ENCODE measurements around the gene FGFRL1. TPM values are rescaled to one million over a fixed set of nuclear protein-coding genes. Genes with fewer than 3 reads are reported as not detected.

Gene FGFRL1
- total RNA-seq, 1 donor from 2014 or later: 14.2 TPM

DNA sequence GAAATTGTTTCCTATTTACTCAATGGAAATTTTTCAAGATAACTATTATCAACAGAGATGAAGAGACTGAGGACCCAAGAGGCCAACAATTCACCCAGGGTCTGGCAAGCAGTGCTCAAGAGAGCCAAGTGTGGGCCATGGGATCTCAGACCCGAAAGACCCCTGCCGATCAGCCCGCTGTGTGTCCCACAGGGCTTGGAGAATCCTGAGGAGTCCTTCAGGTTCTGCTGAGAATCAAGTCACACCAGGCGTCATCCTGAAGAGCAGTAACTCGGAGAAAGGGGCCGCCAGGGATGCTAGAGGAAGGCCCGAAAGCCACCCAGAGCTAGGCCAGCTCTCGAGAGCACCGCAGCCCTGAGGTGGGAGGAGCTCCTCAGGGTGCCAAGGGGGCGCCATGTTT lies 48.7 kb downstream of the FGFRL1 start:
- Histone ChIP-seq H3K4me3 (ENCODE audit: low read depth, low read length) (no peak overlapping the region), H3K36me3 (ENCODE audit: control insufficient read depth, insufficient read depth, low read length) (no peaks in the 10 kb centered on the region), H3K27me3 (ENCODE audit: control insufficient read depth, insufficient read depth, low read length) (peaks cover 16% of the 10 kb centered on the region)
- DNase-seq (ENCODE audit: low read depth): no peak
- no peak for FAIRE-seq
- TF ChIP-seq, protein P1, sequence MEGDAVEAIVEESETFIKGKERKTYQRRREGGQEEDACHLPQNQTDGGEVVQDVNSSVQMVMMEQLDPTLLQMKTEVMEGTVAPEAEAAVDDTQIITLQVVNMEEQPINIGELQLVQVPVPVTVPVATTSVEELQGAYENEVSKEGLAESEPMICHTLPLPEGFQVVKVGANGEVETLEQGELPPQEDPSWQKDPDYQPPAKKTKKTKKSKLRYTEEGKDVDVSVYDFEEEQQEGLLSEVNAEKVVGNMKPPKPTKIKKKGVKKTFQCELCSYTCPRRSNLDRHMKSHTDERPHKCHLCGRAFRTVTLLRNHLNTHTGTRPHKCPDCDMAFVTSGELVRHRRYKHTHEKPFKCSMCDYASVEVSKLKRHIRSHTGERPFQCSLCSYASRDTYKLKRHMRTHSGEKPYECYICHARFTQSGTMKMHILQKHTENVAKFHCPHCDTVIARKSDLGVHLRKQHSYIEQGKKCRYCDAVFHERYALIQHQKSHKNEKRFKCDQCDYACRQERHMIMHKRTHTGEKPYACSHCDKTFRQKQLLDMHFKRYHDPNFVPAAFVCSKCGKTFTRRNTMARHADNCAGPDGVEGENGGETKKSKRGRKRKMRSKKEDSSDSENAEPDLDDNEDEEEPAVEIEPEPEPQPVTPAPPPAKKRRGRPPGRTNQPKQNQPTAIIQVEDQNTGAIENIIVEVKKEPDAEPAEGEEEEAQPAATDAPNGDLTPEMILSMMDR (IDR thresholded peaks at IDR 0.05; ENCODE audit: insufficient read depth, low read length, severe bottlenecking): no peak

DNA sequence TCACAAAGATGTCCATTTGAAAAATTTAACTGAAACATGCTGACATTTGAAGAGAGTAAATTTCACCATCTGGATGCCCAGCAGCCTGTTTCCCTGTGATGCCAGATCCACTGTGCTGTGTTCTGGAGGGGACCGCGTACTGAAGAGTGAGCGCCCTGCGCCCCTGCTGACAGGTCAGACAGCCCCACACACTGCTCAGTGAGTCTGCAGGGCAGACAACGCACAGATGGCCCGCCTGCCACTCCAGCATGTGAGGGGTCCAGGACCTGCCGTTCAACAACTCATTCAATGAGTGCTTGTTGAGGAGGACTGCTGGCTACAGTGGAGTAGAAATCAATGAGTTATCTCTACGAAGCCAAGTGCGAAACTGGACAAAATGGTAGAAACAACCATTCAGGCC lies 49.2 kb downstream of the FGFRL1 start:
- H3K36me3 ChIP-seq (ENCODE audit: control insufficient read depth, insufficient read depth, low read length): no peaks in the 10 kb centered on the region
- H3K27me3 ChIP-seq (ENCODE audit: control insufficient read depth, insufficient read depth, low read length): peaks cover 14% of the 10 kb centered on the region
- H3K4me3 ChIP-seq (ENCODE audit: low read depth, low read length): no peak overlapping the region
- FAIRE-seq (no peak), DNase-seq (ENCODE audit: low read depth) (no peak)
- TF ChIP-seq, protein P1 (IDR thresholded peaks at IDR 0.05; ENCODE audit: insufficient read depth, low read length, severe bottlenecking): no peak

DNA sequence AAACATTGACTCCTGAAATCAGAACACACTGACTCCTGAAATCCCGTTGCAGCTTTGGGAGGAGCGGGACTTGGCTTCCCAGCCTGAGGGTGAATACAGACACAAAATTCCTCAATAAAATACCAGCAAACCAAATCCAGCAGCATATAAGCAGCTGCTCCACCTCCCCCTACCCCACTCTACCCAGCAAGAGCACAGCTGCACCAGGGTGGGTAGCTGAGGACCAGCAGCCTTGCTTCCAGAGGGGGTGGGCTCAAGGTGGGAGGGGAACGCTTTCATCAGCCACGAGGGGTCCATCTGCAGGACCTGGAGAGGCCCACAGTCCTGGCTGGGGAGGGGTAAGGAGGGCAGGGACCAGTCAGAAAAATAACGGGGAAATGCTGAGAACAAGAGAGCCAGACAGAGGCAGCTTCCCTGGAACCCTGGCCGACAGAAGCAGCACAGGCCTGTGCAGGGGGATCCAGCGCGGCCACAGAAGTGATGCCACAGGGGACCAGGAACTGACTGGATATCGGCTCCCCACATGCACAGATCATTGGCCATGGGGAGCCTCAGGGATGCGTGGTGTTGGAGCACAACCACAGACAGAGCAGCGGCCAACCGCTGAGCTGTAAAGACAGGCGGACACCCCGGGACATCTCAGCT lies 49.8 kb downstream of the FGFRL1 start:
- Histone ChIP-seq H3K27me3 (ENCODE audit: control insufficient read depth, insufficient read depth, low read length) (peaks cover 12% of the 10 kb centered on the region), H3K4me3 (ENCODE audit: low read depth, low read length) (no peak overlapping the region), H3K36me3 (ENCODE audit: control insufficient read depth, insufficient read depth, low read length) (no peaks in the 10 kb centered on the region)
- FAIRE-seq (no peak), DNase-seq (ENCODE audit: low read depth) (no peak)
- TF ChIP-seq, protein P1 (IDR thresholded peaks at IDR 0.05; ENCODE audit: insufficient read depth, low read length, severe bottlenecking): no peak

DNA sequence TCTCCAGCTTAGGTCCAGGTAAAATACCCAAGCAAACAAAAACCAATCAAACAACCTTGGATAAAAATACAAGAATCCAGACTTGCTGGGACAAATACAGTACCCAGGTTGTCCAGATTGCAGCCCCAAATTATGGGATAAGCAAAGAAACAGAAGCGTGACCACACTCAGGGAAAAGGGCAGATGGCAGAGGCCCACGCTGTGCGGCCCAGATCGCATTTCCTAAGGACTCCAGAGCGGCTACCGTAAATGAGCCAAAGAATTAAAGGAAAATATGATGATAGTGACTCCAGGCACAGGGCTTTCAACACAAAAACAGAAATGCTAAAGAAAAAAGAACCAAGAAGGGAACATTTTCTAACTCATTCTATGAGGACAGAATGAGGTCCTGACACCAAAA lies 50.3 kb downstream of the FGFRL1 start:
- TF ChIP-seq, protein P1 (IDR thresholded peaks at IDR 0.05; ENCODE audit: insufficient read depth, low read length, severe bottlenecking): no peak
- Histone ChIP-seq H3K36me3 (ENCODE audit: control insufficient read depth, insufficient read depth, low read length) (no peaks in the 10 kb centered on the region), H3K27me3 (ENCODE audit: control insufficient read depth, insufficient read depth, low read length) (peaks cover 12% of the 10 kb centered on the region), H3K4me3 (ENCODE audit: low read depth, low read length) (no peak overlapping the region)
- no peak for DNase-seq (ENCODE audit: low read depth)
- FAIRE-seq: no peak

DNA sequence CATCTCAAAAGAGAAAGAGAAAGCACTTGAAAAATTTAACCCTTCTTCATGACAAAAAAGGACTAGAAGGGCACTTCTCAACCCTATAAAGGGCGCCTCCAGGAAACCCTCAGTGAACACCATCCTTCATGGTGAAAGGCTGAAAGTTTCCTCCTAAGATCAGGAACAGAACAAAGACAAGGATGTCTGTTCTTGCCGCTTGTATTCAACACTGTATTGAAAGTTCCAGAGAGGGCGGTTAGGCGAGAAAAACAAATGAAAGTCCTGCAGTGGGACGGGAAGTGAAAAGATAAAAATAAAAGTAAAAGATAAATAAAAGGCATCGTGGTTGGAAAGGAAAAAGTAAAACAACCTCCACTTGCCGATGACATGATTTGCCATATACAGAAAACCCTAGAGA lies 51.0 kb downstream of the FGFRL1 start:
- FAIRE-seq (no peak), DNase-seq (ENCODE audit: low read depth) (no peak)
- H3K27me3 ChIP-seq (ENCODE audit: control insufficient read depth, insufficient read depth, low read length): peaks cover 10% of the 10 kb centered on the region
- no peak overlapping the region for H3K4me3 ChIP-seq (ENCODE audit: low read depth, low read length)
- TF ChIP-seq, protein P1 (IDR thresholded peaks at IDR 0.05; ENCODE audit: insufficient read depth, low read length, severe bottlenecking): no peak
- H3K36me3 ChIP-seq (ENCODE audit: control insufficient read depth, insufficient read depth, low read length): no peaks in the 10 kb centered on the region

DNA sequence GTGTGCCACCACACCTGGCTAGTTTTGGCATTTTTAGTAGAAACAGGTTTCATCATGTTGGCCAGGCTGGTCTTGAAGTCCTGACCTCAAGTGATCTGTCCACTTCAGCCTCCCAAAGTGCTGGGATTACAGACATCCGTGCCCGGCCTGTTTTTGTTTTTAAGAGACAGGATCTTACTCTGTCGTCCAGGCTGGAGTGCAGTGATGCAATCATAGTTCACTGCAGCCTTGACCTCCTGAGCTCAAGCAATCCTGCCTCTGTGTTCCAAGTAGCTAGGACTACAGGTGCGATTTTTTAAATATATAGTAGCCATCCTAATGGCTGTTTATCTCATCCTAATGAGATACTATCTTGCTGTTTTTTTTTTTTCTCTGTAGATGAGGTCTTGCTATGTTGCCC lies 54.3 kb downstream of the FGFRL1 start:
- no peak for FAIRE-seq
- no peak for DNase-seq (ENCODE audit: low read depth)
- no peaks in the 10 kb centered on the region for H3K36me3 ChIP-seq (ENCODE audit: control insufficient read depth, insufficient read depth, low read length)
- H3K4me3 ChIP-seq (ENCODE audit: low read depth, low read length): no peak overlapping the region
- peaks cover 3% of the 10 kb centered on the region for H3K27me3 ChIP-seq (ENCODE audit: control insufficient read depth, insufficient read depth, low read length)
- TF ChIP-seq, protein P1 (IDR thresholded peaks at IDR 0.05; ENCODE audit: insufficient read depth, low read length, severe bottlenecking): no peak
